ENCODE data around the gene SLC44A5. TPM values are rescaled to one million over a fixed set of nuclear protein-coding genes. Genes with fewer than 3 reads are reported as not detected.
"Not testable (repeated sequence)": the region's sequence is repeated elsewhere in the genome, so short reads cannot be mapped to it uniquely, and the experiment has no call there.

The SLC44A5 gene
- total RNA-seq, 1 experiment from 2014 or later = 0.18 TPM

- in situ Hi-C loops (cut with HindIII; ENCODE audit: low pct_unique_long_range_greater_than_20kb, low sequenced_read_pairs) (no loop called here), intact Hi-C loops (cut with micrococcal nuclease; ENCODE audit: unreplicated experiment) (no loop called here)
- Histone ChIP-seq H3K27ac (ENCODE audit: low read length) (no peak overlapping the region), H3K4me1 (ENCODE audit: control insufficient read depth, insufficient read depth, low read length) (no peaks in the 10 kb centered on the region), H3K36me3 (ENCODE audit: control insufficient read depth, insufficient read depth, low read length) (no peaks in the 10 kb centered on the region), H3K27me3 (ENCODE audit: control insufficient read depth, insufficient read depth, low read length) (no peaks in the 10 kb centered on the region), H3K4me3 (ENCODE audit: low read depth in 2 of 2, low read length in 2 of 2) (no peak overlapping the region), H3K9me3 (ENCODE audit: control insufficient read depth, insufficient read depth, low read depth, low read length) (no peaks in the 10 kb centered on the region)
- BruUV-seq (replicated peaks) = no TSS peak
- ChIA-PET POLR2A (no interaction called here), CTCF (no interaction called here)
- DNase-seq (ENCODE audit: low read depth, low spot score) (no peak), ATAC-seq (no peak)
- TF ChIP-seq TCF7L2 (IDR thresholded peaks at IDR 0.05; ENCODE audit: low read depth, low read length) (no peak), POLR2AphosphoS5 (IDR thresholded peaks at IDR 0.05; ENCODE audit: low read depth, low read length) (no peak), SIN3A (IDR thresholded peaks at IDR 0.05; ENCODE audit: borderline replicate concordance, insufficient read depth, low read depth, low read length) (no peak), CTCF (IDR thresholded peaks at IDR 0.05) (no peak)
- TF ChIP-seq, protein P1, sequence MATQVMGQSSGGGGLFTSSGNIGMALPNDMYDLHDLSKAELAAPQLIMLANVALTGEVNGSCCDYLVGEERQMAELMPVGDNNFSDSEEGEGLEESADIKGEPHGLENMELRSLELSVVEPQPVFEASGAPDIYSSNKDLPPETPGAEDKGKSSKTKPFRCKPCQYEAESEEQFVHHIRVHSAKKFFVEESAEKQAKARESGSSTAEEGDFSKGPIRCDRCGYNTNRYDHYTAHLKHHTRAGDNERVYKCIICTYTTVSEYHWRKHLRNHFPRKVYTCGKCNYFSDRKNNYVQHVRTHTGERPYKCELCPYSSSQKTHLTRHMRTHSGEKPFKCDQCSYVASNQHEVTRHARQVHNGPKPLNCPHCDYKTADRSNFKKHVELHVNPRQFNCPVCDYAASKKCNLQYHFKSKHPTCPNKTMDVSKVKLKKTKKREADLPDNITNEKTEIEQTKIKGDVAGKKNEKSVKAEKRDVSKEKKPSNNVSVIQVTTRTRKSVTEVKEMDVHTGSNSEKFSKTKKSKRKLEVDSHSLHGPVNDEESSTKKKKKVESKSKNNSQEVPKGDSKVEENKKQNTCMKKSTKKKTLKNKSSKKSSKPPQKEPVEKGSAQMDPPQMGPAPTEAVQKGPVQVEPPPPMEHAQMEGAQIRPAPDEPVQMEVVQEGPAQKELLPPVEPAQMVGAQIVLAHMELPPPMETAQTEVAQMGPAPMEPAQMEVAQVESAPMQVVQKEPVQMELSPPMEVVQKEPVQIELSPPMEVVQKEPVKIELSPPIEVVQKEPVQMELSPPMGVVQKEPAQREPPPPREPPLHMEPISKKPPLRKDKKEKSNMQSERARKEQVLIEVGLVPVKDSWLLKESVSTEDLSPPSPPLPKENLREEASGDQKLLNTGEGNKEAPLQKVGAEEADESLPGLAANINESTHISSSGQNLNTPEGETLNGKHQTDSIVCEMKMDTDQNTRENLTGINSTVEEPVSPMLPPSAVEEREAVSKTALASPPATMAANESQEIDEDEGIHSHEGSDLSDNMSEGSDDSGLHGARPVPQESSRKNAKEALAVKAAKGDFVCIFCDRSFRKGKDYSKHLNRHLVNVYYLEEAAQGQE (IDR thresholded peaks at IDR 0.05; ENCODE audit: insufficient read depth in 1 of 2, low read depth in 2 of 2, low read length in 1 of 2) = no peak
Measured at GRCh38 chr1:75258351-75258750, 352.6 kb downstream of the SLC44A5 start.

DNA sequence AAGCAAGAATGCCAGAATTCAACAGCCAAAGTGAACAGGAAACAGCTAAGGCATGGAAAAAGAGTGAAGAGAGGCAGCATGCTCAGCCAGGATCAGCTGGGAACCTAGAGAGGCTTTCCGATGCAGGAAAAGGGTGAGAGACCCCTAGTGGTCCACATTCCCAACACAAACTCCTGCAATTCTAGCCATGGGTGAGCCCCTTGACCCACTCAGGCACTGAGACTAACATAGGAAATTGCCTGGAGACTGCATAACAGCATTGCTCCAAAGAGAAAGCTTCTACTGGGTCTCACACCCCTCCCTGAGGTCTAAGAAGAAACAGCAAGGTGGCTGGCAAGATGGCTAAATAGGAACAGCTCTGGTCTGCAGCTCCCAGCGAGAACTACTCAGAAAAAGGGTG is 353.5 kb downstream of the SLC44A5 start:
- Histone ChIP-seq H3K4me3 (ENCODE audit: low read depth in 2 of 2, low read length in 2 of 2) (no peak overlapping the region), H3K9me3 (ENCODE audit: control insufficient read depth, insufficient read depth, low read depth, low read length) (no peaks in the 10 kb centered on the region), H3K27me3 (ENCODE audit: control insufficient read depth, insufficient read depth, low read length) (no peaks in the 10 kb centered on the region), H3K27ac (ENCODE audit: low read length) (no peak overlapping the region), H3K4me1 (ENCODE audit: control insufficient read depth, insufficient read depth, low read length) (no peaks in the 10 kb centered on the region), H3K36me3 (ENCODE audit: control insufficient read depth, insufficient read depth, low read length) (no peaks in the 10 kb centered on the region)
- no peak for TF ChIP-seq POLR2AphosphoS5 (IDR thresholded peaks at IDR 0.05; ENCODE audit: low read depth, low read length)
- TF ChIP-seq CTCF (IDR thresholded peaks at IDR 0.05) = peak; percentile 4; the same call in 1 of the 2 replicates
- in situ Hi-C loops (cut with HindIII; ENCODE audit: low pct_unique_long_range_greater_than_20kb, low sequenced_read_pairs) (no loop called here), intact Hi-C loops (cut with micrococcal nuclease; ENCODE audit: unreplicated experiment) (no loop called here)
- DNase-seq (ENCODE audit: low read depth, low spot score) = no peak
- no TSS peak for BruUV-seq (replicated peaks)
- no peak for ATAC-seq
- ChIA-PET POLR2A (no interaction called here), CTCF (no interaction called here)

GRCh38 chr1:75250114-75250513 is 360.8 kb downstream of the SLC44A5 start:
- POLR2A ChIA-PET, CTCF ChIA-PET: not testable (repeated sequence)

More at GRCh38 chr1:75250114-75250513, 360.8 kb downstream of the SLC44A5 start:
- DNase-seq (ENCODE audit: low read depth, low spot score); in situ Hi-C loops (cut with HindIII; ENCODE audit: low pct_unique_long_range_greater_than_20kb, low sequenced_read_pairs); H3K36me3 ChIP-seq (ENCODE audit: control insufficient read depth, insufficient read depth, low read length); H3K9me3 ChIP-seq (ENCODE audit: control insufficient read depth, insufficient read depth, low read depth, low read length); BruUV-seq (replicated peaks); ATAC-seq; H3K27ac ChIP-seq (ENCODE audit: low read length); H3K27me3 ChIP-seq (ENCODE audit: control insufficient read depth, insufficient read depth, low read length); H3K4me1 ChIP-seq (ENCODE audit: control insufficient read depth, insufficient read depth, low read length); H3K4me3 ChIP-seq (ENCODE audit: low read depth in 2 of 2, low read length in 2 of 2); intact Hi-C loops (cut with micrococcal nuclease; ENCODE audit: unreplicated experiment): not testable (repeated sequence)

All from Panc1 (cell line).